Keratinocyte (primary cell): ENCODE measurements around the gene AMER3. TPM values are rescaled to one million over a fixed set of nuclear protein-coding genes. Genes with fewer than 3 reads are reported as not detected.

ENCODE experiments used
- DNase-seq: peaks from one replicate; pipeline ENCODE4 v3.0.0-alpha.2; 2011; ENCODE audit warnings: low read depth, missing footprints, low spot score
- FAIRE-seq: peaks from 2 replicates; lab custom pipeline; 2011; peaks lifted over from hg19 to GRCh38; lab: Jason Lieb, UNC
- H2AFZ ChIP-seq: 2 replicates; pipeline ENCODE4 v1.6.0; 2012; ENCODE audit warnings: low read length, control low read depth, inconsistent platforms; ENCODE audit not compliant: control insufficient read depth
- H3K27ac ChIP-seq: 2 replicates; pipeline ENCODE4 v1.5.1; 2011; ENCODE audit warnings: low read length; ENCODE audit not compliant: control insufficient read depth, insufficient read depth
- H3K27me3 ChIP-seq: 3 replicates; pipeline ENCODE4 v1.6.0; 2011; ENCODE audit warnings: low read length; ENCODE audit not compliant: control insufficient read depth, insufficient read depth; ENCODE audit errors: extremely low read depth
- H3K36me3 ChIP-seq, 2 experiments: 2 replicates in 1 of 2; 3 replicates in 1 of 2; pipeline ENCODE4 v1.5.1; 2011; ENCODE audit warnings: low read length in 2 of 2, mild to moderate bottlenecking in 1 of 2; ENCODE audit not compliant: control insufficient read depth in 2 of 2, insufficient read depth in 2 of 2; ENCODE audit errors: extremely low read depth in 1 of 2
- H3K4me1 ChIP-seq: 3 replicates; pipeline ENCODE4 v1.5.1; 2011; ENCODE audit warnings: low read length; ENCODE audit not compliant: control insufficient read depth, insufficient read depth; ENCODE audit errors: extremely low read depth
- H3K4me2 ChIP-seq: 3 replicates; pipeline ENCODE4 v1.6.0; 2011; ENCODE audit warnings: low read depth, low read length; ENCODE audit not compliant: control insufficient read depth, insufficient read depth; ENCODE audit errors: extremely low read depth
- H3K4me3 ChIP-seq, 3 experiments: fragments of 200-600 bp in 1 of 3; sonication (generic) in 1 of 3; 2 replicates in 2 of 3; 3 replicates in 1 of 3; pipeline ENCODE4 v1.5.1; 2011 to 2016; ENCODE audit warnings: low read length in 3 of 3, mild to moderate bottlenecking in 3 of 3, control low read depth in 2 of 3, inconsistent platforms in 1 of 3, low read depth in 1 of 3, mixed read lengths in 1 of 3, mixed run types in 1 of 3, moderate library complexity in 1 of 3; ENCODE audit not compliant: control insufficient read depth in 2 of 3, insufficient read depth in 2 of 3; ENCODE audit errors: extremely low read depth in 1 of 3
- H3K79me2 ChIP-seq: 2 replicates; pipeline ENCODE4 v1.6.0; 2012; ENCODE audit warnings: low read length; ENCODE audit not compliant: control insufficient read depth, insufficient read depth
- H3K9ac ChIP-seq: 3 replicates; pipeline ENCODE4 v1.6.0; 2011; ENCODE audit warnings: low read length; ENCODE audit not compliant: control insufficient read depth, insufficient read depth; ENCODE audit errors: extremely low read depth
- H3K9me1 ChIP-seq: 3 replicates; pipeline ENCODE4 v1.6.0; 2011; ENCODE audit warnings: low read length; ENCODE audit not compliant: control insufficient read depth, insufficient read depth; ENCODE audit errors: extremely low read depth
- H3K9me3 ChIP-seq: 2 replicates; pipeline ENCODE4 v1.5.1; 2012; ENCODE audit warnings: low read depth, low read length; ENCODE audit not compliant: control insufficient read depth
- H4K20me1 ChIP-seq: 3 replicates; pipeline ENCODE4 v1.6.0; 2011; ENCODE audit warnings: low read length; ENCODE audit not compliant: control insufficient read depth, insufficient read depth; ENCODE audit errors: extremely low read depth
- EZH2 ChIP-seq: IDR thresholded peaks from one replicate; pipeline ENCODE4 v1.6.1; 2012; ENCODE audit warnings: inconsistent platforms, mild to moderate bottlenecking, low read length, moderate library complexity
- dilution Hi-C: fragments of 300-500 bp; cut with MboI; formaldehyde crosslinking; loops from one replicate; pipeline ENCODE4 v1.7.0; 2020; ENCODE audit warnings: low sequenced_read_pairs; ENCODE audit not compliant: extremely low pct_ligation_motif_present
- polyA plus RNA-seq, 5 experiments: library from polyadenylated mRNA; depleted of rRNA in 3 of 5; stranded (reverse) in 3 of 5; stranded (forward) in 1 of 5; unstranded in 1 of 5; fragments of >200 nt; gene quantifications; 1 replicate in 1 of 5; 2 replicates in 3 of 5; 3 replicates in 1 of 5; pipeline versions ENCODE4 v1.2.1 to v1.2.3, GENCODE V29; 2011 to 2012; ENCODE audit warnings: missing spikeins in 2 of 5, low read depth in 1 of 5, low replicate concordance in 1 of 5
- TF ChIP-seq, protein P1 (sequence below), 3 experiments: IDR thresholded peaks in 1 of 3; conservative IDR thresholded peaks in 1 of 3; optimal IDR thresholded peaks in 1 of 3; 2 replicates in 2 of 3; 3 replicates in 1 of 3; pipeline versions ENCODE3 to v1.5.1; 2011; ENCODE audit warnings: low read length in 3 of 3, mild to moderate bottlenecking in 3 of 3, moderate library complexity in 2 of 3, control low read depth in 1 of 3, inconsistent platforms in 1 of 3; ENCODE audit not compliant: insufficient read depth in 2 of 3; ENCODE audit errors: extremely low read depth in 1 of 3

Gene AMER3
- polyA plus RNA-seq, 1 donor (not counting 4 experiments of a cell fraction or from before 2014, with no cell fraction given) = not detected

DNA sequence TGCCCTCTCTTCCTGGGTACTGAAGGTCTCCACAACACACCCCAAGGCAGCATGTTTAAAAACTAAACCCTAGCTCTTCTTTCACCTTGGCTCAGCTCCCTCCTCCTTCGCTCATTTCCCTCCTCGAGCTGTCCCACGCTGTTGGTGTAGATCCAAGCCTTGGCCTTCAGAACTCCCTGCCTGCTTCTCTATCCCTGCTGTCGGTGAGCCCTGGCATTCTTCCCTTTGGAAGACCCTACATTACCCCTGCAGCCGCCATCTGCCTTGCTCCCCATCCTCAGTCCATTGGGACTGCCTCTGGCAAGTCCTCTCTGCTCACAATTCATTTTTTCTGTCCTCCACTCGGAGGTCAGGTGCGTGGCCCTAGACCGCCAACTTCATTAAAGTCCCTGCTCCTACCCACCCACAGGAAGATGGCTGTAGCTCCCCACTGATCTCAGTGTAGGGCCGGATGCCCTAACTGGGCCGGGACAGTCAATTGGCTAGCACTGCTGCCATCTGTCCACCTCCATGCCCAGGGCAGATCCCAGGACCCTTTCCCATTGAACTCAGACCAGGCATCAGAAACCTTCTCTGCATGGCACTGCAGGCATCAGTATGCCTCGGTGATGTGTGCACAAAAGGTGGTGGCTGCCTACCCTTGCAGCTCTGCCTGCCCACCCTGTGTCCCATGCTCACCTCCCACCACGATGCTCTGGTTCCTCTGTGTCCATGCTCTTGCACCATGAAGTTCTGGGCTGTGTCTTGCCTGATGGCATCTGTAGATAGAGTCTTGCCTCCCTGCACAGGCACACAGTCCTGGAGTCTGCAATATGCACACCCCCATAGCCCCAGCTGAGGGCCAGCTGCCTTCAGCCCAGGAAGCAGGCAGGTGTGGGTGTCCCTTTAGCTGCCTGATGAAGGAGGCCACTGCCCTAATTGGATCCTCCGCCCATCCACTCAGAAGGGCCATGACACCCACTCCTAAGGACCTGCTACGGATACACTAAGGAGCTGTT, 5.7 kb downstream of the AMER3 start:
- H4K20me1 ChIP-seq = peaks cover 3% of the 10 kb centered on the region
- dilution Hi-C loops = no loop called here
- no peak for DNase-seq
- no peak for FAIRE-seq
- TF ChIP-seq EZH2 = no peak
- TF ChIP-seq, protein P1, sequence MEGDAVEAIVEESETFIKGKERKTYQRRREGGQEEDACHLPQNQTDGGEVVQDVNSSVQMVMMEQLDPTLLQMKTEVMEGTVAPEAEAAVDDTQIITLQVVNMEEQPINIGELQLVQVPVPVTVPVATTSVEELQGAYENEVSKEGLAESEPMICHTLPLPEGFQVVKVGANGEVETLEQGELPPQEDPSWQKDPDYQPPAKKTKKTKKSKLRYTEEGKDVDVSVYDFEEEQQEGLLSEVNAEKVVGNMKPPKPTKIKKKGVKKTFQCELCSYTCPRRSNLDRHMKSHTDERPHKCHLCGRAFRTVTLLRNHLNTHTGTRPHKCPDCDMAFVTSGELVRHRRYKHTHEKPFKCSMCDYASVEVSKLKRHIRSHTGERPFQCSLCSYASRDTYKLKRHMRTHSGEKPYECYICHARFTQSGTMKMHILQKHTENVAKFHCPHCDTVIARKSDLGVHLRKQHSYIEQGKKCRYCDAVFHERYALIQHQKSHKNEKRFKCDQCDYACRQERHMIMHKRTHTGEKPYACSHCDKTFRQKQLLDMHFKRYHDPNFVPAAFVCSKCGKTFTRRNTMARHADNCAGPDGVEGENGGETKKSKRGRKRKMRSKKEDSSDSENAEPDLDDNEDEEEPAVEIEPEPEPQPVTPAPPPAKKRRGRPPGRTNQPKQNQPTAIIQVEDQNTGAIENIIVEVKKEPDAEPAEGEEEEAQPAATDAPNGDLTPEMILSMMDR (optimal IDR thresholded peaks at IDR 0.05 in 1 of 3, IDR thresholded peaks at IDR 0.05 in 1 of 3, conservative IDR thresholded peaks at IDR 0.05 in 1 of 3; ENCODE audit: extremely low read depth in 1 of 3, insufficient read depth in 2 of 3, low read length in 3 of 3) = no peak
- peaks cover 21% of the 10 kb centered on the region for H3K27me3 ChIP-seq
- H2AFZ ChIP-seq = no peak overlapping the region
- H3K4me2 ChIP-seq = no peak overlapping the region
- no peak overlapping the region for H3K27ac ChIP-seq
- H3K4me3 ChIP-seq = no peak overlapping the region
- no peaks in the 10 kb centered on the region for H3K9me1 ChIP-seq
- no peaks in the 10 kb centered on the region for H3K4me1 ChIP-seq
- no peaks in the 10 kb centered on the region for H3K9me3 ChIP-seq
- H3K36me3 ChIP-seq = no peaks in the 10 kb centered on the region
- no peaks in the 10 kb centered on the region for H3K79me2 ChIP-seq
- H3K9ac ChIP-seq = no peak overlapping the region

DNA sequence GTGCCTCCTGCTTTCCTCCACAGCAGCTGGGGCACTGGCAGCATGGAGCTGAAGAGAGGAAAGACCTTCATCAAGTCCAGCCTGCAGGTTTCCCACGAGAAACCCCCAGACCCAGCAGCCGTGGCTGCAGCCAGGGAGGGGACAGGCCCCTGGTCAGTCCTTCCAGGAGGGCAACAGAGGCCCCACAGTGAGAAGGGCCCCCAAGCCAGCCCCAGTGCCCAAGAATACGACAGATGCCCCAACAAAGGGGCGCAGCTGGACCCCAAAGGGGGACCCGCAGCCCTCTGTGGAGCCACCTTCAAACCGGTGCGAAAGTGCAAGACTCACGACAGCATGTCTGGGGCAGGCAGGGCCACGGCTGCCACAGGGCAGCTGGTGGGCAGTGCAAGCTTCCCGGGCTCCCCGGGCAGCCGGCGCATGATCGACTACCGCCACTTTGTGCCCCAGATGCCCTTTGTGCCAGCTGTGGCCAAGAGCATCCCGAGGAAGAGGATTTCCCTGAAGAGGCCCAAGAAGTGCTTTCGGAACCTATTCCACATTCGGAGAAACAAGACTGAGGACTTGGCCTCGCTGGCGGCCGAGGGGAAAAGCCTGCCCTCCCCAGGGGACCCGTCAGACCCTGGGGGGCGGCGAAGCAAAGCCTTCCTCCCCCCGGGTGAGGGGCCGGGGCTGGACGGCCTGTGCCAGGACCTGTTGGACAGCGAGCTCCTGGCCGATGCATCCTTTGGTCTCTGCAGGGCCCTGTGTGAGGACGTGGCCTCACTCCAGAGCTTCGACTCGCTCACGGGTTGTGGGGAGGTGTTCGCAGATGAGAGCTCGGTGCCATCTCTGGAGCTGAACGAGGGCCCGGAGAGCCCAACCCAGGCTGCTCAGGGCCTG, 6.9 kb downstream of the AMER3 start:
- H3K27ac ChIP-seq = no peak overlapping the region
- TF ChIP-seq EZH2 = no peak
- TF ChIP-seq, protein P1 (optimal IDR thresholded peaks at IDR 0.05 in 1 of 3, IDR thresholded peaks at IDR 0.05 in 1 of 3, conservative IDR thresholded peaks at IDR 0.05 in 1 of 3; ENCODE audit: extremely low read depth in 1 of 3, insufficient read depth in 2 of 3, low read length in 3 of 3) = no peak
- no peaks in the 10 kb centered on the region for H3K9me3 ChIP-seq
- DNase-seq = no peak
- H3K4me3 ChIP-seq = no peak overlapping the region
- H4K20me1 ChIP-seq = peaks cover 3% of the 10 kb centered on the region
- no peak overlapping the region for H3K4me2 ChIP-seq
- H3K79me2 ChIP-seq = no peaks in the 10 kb centered on the region
- H3K9ac ChIP-seq = no peak overlapping the region
- FAIRE-seq = no peak
- no peaks in the 10 kb centered on the region for H3K36me3 ChIP-seq
- peaks cover 10% of the 10 kb centered on the region for H3K27me3 ChIP-seq
- no peak overlapping the region for H2AFZ ChIP-seq
- H3K9me1 ChIP-seq = no peaks in the 10 kb centered on the region
- dilution Hi-C loops = no loop called here
- H3K4me1 ChIP-seq = no peaks in the 10 kb centered on the region
